SIG-M5 treated with dmso at 0.1 percent for 504 hours (cell line): ENCODE measurements around the gene PCA3.
"Not testable (repeated sequence)": the region's sequence is repeated elsewhere in the genome, so short reads cannot be mapped to it uniquely, and the experiment has no call there.

ENCODE experiments used
- DNase-seq: peaks from one replicate; lab custom pipeline; 2025; ENCODE audit not compliant: unreplicated experiment; lab: John Stamatoyannopoulos, UW

The PCA3 gene

DNA sequence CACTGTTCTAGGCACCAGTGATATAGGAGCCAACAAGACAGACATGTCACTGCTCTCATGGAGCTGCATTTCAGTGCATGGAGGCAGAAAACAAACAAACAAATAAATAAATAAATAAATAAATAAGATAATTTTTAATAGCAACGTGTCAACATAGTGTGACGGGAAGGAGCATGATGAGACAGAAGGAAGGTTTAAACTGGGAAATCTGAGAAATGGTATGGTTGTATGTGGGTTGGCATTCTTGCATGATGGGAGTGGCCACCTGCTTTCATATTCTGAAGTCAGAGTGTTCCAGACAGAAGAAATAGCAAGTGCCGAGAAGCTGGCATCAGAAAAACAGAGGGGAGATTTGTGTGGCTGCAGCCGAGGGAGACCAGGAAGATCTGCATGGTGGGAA is at the start of gene PCA3:
Gene PCA3, plus strand, starts transcription at position 301 of the 400 bp plus-strand sequence.
- DNase-seq = no peak

DNA sequence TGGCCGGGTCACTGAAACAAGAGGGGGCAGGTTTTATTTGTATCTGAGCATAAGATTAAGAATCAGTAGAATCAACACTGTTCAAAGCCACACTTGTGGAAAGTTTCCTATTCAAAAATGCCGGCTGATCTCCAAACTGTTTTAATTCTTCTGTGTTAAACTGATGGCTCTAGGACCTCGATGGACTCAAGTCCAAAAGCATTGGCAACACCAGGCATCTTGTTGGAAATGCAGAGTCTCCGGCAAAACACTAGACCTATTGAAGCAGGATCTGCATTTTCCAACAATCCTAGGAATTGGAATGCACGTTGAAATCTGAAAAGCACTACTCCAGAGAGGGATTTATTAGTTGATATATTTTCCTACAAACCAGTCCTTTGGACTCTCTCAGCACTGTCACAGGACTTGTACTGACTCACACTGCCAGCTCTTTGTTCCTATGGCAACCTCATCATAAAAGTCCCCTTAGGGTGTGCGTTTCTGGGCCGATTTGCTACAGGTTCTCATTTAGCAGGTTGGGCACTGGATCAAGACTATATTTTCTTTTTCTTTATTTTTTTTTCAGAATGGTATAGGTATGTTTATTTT is 48.1 kb upstream of the PCA3 start:
- no peak for DNase-seq

DNA sequence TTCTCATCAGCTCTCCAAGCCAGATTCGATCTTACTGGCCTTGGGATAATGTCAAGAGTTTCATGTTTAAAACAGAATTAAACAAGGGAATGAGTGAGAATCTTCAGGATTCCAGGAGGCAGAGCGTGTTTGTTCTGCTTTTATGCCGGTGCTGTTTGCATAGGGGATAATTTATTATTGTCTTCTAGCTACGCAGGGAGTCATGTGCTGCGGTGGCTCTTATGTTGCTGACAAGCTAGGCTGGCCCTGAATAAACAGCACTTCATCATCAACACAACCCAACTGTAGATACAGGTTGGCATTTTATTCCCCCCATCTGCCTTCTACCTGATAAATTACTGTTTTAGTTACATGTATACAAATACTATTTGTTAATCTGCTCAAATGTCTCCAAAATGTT is 47.1 kb upstream of the PCA3 start:
- DNase-seq = no peak

DNA sequence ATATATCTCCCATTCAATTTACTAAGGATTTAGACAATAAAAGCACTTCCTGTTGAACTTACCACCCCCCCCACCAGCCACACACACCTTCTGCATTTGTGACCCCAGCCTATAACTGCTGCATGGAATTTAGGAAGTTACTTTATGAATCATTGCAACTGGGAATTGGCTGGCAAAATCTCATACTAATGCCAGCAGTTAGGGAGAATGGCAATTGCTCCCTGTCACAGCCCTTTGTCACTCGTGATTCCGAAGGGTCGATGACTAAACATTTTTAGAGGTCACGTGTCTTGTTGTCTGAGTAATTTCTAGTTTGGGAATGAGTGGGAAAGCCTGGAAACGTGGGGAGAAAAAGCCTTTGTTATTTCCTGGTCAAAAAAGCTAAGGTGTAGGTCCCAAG is 46.6 kb upstream of the PCA3 start:
- DNase-seq = no peak

DNA sequence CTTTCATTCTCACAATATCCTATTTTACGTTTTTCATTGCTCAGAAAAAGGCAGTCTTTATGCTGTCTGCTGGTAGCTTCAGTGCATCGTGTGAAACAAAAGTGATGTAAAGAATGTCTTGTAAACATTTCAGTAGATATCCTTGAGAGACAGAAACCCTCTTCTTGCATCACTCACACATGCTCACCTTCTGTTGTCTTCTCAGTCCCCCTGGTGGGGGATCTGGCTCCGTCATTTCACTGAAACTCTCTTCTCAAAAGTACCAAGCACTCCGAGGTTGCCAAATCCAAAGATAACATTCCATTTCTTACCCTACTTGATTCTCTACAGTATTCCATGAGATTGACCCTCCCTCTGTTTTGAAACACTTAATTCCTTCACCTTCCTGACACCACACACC is 46.1 kb upstream of the PCA3 start:
- DNase-seq = no peak

DNA sequence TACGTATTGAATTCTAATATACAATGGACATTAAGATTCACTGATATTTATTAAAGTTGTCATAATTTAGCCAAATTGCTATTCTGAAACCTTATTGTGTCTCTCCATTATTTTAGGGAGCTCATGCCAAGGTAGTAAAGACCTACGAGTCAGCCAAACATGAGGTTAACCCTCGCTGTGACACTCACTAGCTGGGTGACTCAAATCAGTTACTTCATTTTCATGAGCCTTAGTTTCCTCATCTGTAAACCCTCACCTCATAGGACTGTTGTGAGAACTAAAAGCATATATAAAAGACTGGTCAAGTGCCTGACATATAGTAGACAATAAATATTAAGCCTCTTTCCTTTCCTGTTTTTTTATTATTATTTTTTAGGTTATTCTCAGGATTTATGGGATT is 44.0 kb upstream of the PCA3 start:
- DNase-seq = no peak

DNA sequence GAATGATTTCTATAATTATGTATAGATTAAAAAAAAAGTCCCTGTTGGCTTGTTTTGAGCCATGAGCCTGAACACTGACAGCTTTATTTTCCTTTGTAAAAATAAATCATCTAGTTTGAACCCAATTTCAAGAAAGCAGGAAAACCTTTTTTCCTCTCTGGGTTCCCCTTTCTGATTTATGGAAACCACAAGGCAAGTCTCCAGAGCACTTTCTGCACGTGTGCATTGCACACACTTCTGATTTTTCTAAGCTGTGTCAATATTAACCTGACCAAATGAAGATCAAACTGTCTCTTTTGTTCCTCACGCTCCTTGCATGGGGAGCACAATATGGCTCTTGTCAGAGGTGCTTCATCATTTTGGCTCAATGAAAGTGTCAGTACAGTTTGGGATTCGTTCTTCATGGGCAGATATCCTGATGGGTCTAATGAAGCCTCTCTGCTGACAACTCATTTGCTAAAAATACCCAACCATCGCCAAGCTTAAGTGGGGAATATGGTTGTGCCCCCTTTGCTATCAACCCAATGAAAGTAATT is 39.2 kb upstream of the PCA3 start:
- DNase-seq = no peak

DNA sequence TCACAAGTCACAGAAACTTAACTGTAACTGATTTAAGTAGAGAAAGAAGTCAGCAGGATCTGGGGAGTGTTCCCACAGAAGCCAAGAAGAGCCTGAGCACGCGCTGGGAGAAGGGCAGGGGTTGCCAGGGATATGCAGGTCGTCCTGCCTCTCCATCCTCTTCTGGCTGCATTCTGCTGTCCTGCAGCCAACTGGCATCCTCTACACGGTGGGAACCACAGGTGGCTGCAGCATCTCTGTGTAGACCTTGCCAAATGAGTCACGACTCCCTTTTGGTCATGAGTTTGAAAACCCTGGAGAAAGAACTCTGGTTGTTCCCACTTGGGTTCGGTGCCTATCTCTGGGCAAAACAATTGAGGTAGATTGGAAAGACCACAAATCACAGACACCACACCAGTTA is 38.4 kb upstream of the PCA3 start:
- DNase-seq = no peak

DNA sequence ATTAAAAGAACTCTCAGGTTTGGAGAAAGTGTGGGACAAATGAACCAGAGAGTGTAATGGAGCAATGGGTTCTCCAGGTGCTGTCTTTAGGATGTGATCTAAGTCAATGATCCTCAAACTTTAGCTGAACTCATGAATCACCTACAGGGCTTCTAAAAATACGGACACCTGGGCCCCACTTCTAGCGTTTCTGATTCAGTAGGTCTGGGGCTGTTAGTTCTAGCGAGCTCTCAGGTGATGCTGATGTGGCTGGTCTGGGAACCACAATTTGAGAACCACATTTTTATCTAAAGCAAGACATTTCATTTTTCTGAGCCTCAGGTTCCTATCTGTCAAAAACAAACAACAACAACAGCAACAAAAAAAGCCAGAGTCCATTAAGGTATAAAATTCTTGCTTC is 35.1 kb upstream of the PCA3 start:
- no peak for DNase-seq

DNA sequence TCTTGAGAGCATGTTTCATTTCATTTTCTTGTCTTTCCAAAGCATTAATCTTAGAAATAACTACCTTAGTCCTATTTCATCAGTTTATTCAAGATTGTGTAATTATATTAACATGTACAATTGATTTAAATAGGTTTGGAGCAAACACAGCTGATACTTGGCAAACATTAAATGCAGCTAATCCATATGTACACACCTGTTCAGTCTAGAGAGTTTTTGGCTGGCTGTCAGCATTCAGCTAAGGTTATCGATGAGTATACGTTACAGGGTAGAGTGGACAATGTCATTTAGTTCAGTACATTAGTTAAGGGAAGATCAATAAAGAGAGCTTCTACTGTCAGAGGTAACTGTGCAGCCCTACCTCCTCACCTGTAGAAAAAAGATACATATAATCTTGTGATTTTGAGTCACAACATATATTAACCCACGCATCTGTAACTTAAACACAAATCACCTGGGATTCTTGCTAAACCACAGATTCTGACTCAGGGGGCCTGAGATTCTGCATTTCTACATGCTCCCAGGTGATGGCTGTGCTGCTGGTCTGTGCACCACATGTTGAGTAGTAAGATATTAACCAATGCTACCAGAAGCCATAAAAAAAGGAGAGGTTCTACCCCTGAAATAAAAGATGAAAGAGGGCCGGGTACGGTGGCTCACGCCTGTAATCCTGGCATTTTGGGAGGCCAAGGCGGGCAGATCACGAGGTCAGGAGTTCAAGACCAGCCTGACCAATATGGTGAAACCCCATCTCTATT is 34.1 kb upstream of the PCA3 start:
- DNase-seq = no peak

DNA sequence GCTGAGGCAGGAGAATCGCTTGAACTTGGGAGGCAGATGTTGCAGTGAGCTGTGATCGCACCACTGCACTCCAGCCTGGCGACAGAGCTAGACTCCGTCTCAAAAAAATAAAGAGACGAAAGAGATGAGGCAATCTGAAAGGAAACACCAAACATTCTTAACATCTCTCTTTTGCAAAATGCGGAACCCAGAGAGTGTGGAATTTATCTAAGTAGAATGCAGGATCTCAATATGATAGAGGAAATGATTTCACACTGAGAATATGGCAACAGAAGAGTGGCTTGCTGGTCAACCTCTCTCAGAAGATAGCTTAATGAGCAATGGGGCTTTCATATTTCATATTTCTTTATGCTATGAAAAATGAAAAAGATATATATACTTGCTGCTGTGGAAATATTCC is 33.4 kb upstream of the PCA3 start:
- DNase-seq = no peak

DNA sequence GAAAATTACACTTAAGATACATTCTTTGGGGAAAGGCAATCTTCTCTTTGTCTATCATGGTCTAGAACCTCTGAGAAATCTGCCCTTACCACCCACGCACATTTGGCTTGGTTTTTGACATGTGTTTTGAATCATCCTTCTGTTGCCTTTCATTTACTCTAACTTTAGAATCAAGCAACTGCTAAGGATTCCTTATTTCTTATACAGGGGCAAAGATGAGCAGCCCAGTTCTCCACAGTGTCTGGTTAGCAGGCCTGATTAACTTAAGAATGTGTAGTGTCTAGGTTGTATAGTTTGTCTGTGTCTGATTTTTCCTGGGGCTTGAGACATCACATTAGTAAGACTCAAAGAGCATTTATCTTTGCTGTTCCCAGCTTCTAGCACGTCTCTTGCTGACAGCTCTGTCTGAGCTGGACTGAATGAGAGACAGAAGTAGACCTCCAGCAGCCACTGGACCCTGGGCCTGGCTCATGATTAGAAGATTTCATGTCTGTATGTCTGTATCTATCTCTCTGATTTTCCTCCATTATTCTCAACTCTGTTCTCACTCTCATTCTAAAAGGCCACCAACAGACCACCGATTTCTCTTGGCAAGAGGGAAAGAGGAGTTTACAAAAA is 31.8 kb upstream of the PCA3 start:
- DNase-seq = no peak

DNA sequence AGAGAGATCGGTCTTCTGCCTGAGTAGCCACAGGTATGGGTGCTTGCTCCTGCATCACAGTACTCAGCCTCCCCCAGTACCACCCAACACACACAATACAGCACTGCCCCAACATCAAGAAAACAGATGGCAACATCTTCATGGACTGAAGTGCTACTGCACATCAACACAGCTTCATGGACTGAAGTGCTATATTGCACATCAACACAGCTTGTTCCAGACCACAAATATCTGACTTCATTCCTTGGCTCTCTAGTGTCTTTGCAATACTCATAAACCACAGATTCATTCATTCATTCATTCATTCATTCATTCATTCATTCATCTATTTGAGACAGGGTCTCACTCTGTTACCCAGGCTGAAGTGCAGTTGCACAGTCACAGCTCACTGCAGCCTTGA is 31.1 kb upstream of the PCA3 start:
- no peak for DNase-seq

DNA sequence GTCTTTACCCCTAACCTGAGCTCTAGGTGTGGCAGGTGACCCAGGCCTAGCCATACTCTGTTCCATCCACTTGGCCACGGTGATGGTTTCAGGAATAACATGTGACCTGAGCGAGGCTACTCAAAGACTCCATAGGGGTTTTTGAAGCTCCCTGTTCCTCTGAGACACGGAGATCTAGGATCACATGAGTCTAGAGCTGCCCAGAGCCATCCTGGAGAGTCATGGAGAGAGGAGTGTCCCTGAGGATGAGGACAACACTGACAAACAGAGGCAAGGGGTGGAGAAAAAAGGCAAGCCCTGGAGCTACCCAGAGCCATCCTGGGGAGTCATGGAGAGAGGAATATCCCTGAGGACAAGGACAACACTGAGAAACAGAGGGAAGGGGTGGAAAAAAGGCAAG is 29.5 kb upstream of the PCA3 start:
- no peak for DNase-seq

DNA sequence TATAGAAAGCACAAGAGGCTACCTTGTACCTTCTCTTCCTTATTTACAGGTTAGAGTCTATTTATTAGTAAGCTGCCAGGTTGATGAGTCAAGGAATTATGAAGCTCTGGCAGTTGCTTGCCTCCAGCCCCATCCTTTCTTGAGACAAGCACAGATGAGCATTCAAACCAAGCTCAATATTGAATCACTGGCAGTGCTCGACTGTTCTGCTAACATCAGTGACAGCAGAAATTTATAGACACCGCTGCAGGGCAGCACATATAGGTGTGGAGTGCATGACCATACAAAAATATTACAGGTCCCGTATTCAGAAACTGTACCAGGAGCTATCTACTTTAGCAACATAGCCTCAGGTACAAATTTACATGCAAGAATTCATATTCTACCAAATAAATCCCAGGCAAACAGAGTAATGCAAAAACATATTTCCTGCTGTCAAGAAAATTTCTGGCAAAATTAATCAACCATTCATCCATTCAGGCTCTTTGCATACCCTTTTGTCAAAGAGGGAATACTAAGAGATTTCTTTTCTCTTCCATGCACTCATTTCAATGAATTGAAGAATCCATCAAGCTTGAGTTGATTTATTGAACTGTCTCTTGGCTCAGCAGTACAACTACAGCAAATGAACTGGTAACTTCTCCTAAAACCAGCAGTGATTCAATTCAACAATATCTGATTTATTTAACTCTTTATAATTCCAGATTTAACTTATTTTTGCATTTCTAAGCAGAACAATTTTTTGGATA is 26.9 kb upstream of the PCA3 start:
- DNase-seq = no peak

DNA sequence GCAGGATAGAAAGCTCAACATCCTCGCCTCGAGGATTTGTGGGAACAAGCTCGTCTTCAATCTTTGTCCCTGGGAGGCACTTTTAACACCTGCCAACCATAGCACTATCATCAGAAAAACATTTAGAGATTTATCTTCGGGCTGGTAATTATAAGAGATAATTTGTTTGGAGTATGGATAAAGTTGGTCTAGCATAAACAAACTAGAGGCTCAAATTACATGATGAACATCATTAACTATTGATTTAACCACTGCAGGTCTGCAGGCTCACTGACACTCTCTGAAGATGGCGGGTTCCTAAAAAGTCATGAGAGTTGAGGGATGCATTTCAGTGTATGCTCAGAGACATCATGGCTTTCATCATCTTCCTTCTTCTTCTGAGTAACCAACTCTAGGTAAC is 25.8 kb upstream of the PCA3 start:
- DNase-seq = no peak

DNA sequence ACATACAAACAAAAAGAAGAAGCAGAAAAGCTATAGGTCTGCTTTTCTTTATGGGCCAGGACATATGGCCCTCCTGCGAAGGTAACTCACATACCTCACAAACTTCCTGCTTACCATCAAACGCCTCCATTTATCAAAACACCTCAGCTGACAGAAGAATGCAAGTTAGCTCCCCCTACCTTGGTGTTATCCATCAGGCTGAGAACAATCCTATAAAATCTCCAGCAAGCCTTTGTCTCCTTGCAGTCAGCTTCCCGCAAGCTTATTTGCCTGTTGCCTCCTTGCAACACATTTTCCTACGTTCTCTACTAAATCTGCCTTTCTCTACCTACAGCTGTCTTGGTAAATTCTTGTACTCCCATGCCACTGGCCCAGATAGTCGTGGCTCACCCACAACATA is 22.7 kb upstream of the PCA3 start:
- DNase-seq = no peak

DNA sequence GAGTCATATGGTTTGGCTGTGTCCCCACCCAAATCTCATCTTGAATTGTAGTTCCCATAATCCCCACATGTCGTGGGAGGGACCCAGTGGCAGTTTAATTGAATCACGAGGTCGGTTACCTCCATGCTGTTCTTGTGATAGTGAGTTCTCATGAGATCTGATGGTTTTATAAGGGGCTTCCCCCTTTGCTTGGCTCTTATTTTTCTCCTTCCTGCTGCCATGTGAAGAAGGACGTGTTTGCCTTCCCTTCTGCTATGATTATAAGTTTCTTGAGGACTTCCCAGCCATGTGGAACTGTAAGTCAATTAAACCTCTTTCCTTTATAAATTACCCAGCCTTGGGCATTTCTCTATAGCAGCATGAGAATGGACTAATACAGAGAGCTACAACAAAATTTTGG is 21.3 kb upstream of the PCA3 start:
- not testable (repeated sequence) for DNase-seq

DNA sequence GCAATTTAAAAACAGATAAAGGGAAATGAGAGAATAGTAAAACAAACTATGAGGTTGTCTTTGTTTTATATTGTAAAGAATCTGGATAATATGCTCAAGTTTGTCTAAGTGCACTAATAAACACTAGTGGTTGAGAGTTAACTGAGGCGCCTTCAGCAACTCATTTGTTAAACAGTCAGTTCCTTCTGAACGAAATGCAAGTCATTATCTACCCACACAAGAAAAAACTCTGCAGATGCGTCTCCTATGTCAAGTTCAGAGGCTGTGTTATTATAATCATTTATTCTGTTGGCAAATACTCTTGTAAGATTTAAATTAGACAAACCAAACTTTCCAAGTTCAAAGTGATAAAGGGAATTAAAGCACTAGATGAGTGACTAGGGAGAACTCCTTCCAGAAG is 20.3 kb upstream of the PCA3 start:
- DNase-seq = no peak

DNA sequence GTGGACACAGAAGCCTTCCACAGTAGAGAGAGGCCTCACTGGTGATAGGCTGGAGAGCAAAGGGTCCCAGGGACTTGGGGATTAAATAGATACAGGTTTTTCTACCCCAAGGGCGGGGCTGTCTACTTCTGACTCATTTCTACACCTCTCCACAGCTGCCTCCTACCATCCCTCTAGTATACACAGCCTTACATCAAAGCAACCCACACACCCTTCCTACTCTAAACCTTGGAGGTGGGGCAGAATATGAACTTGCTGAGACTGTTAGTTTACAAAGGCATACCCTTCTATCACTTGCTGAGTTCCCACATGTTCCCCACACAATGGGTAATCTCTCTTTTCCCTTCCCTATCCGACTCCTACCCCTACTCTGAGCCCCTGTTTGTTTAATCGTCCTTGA is 19.9 kb upstream of the PCA3 start:
- DNase-seq = no peak

DNA sequence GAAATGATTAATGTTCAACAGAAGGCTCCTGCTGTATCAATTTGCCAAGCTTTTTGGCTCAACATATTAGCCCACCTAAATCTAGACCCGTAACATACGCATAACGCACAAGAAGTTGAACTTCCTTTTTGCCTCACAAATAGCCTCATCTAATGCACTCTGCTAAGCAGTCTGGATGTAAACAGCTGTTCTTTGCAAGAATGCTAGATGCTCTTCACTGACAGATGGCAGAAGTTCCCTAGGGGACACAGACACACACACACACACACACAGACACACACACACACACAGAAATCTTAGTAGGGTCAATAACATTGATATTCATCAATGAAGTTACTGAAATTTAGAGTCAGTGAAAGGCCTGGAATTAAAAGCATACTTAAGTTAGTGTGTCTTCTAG is 13.2 kb upstream of the PCA3 start:
- no peak for DNase-seq

DNA sequence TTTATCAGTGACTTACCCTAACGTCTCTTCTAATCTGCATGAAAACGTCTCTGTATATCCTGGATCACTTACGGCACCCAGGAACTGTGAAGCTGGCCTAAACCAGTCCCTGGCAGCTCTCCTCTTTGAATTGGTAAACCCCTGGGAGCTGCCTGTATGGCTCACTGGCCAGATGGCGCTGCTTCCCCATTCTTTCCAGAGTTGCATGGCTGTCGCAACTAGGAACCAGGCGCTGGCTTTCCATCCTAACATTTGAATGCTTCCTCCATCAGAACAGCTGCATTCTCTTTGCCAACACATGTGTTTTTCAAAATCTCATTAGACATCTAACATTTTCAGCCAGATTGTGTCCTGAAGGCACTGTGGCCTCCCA is 8.0 kb upstream of the PCA3 start:
- peak; percentile 56 for DNase-seq
